ENCODE results near the gene SNAPC4. TPM values are rescaled to one million over a fixed set of nuclear protein-coding genes. Genes with fewer than 3 reads are reported as not detected.
"Not testable (repeated sequence)": the region's sequence is repeated elsewhere in the genome, so short reads cannot be mapped to it uniquely, and the experiment has no call there.

Gene SNAPC4
- total RNA-seq, 3 donors from 2014 or later: 7.4 to 7.6 (median 7.6) TPM

DNA sequence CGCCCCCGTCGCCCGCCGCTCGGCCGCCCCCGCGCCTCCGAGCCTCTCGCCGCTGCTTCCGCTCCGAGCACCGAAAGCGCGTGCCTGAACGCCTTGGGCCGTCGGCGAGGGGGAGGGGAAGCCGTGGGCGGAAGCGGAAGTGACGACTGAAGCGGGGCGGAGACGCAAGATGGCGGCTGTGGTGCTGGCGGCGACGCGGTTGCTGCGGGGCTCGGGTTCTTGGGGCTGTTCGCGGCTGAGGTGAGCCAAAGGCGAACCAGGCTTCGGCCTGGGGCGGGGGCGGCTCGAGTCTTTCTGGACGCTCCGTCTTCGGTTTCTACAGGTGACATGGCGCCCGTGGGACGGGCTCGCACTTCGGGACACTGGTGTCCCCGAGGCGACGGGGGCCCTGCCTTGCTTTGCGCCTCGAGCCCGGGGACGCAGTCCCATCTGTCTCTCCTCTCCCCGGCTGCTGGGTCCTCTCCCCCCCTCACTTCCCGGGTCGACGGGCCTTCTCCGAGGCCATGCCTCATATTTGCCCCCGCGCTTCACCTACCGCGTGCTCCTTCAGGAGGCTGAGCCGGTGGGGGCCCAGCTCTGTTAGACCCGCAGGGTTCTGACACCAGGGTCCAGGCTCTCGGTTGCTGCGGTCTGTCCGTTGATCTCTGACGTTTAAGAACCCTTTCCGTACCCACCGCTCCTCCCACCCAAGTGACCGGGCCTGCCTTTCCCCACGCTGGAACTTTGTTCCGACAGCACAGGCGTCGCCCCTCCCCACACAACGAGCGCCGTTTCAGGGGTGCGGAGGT, 10.7 kb upstream of the SNAPC4 start, which contains the start of the genes ENTR1 and PMPCA:
TSS of gene ENTR1 (minus strand) at position 115 of the 788 bp plus-strand sequence. CDS start 217 bp downstream, outside the sequence.
TSS of gene PMPCA (plus strand) at position 159 of the 788 bp plus-strand sequence. CDS start at position 170, 11 bp downstream.
- DNase-seq (peak; percentile 96 to 97 (median 96)), ATAC-seq (peak; percentile 97)
- Histone ChIP-seq H3K9me3 (no peaks in the 10 kb centered on the region), H3K4me3 (peak within 1 kb of the TSS; percentile 96), H3K36me3 (ENCODE audit: low read depth) (peaks cover 7% of the 10 kb centered on the region), H3K4me1 (ENCODE audit: low read depth) (peaks cover 16% of the 10 kb centered on the region)
- intact Hi-C loops (cut with DNase I, micrococcal nuclease): no loop called here
- TF ChIP-seq, protein P1, sequence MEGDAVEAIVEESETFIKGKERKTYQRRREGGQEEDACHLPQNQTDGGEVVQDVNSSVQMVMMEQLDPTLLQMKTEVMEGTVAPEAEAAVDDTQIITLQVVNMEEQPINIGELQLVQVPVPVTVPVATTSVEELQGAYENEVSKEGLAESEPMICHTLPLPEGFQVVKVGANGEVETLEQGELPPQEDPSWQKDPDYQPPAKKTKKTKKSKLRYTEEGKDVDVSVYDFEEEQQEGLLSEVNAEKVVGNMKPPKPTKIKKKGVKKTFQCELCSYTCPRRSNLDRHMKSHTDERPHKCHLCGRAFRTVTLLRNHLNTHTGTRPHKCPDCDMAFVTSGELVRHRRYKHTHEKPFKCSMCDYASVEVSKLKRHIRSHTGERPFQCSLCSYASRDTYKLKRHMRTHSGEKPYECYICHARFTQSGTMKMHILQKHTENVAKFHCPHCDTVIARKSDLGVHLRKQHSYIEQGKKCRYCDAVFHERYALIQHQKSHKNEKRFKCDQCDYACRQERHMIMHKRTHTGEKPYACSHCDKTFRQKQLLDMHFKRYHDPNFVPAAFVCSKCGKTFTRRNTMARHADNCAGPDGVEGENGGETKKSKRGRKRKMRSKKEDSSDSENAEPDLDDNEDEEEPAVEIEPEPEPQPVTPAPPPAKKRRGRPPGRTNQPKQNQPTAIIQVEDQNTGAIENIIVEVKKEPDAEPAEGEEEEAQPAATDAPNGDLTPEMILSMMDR (IDR thresholded peaks at IDR 0.05): no peak

DNA sequence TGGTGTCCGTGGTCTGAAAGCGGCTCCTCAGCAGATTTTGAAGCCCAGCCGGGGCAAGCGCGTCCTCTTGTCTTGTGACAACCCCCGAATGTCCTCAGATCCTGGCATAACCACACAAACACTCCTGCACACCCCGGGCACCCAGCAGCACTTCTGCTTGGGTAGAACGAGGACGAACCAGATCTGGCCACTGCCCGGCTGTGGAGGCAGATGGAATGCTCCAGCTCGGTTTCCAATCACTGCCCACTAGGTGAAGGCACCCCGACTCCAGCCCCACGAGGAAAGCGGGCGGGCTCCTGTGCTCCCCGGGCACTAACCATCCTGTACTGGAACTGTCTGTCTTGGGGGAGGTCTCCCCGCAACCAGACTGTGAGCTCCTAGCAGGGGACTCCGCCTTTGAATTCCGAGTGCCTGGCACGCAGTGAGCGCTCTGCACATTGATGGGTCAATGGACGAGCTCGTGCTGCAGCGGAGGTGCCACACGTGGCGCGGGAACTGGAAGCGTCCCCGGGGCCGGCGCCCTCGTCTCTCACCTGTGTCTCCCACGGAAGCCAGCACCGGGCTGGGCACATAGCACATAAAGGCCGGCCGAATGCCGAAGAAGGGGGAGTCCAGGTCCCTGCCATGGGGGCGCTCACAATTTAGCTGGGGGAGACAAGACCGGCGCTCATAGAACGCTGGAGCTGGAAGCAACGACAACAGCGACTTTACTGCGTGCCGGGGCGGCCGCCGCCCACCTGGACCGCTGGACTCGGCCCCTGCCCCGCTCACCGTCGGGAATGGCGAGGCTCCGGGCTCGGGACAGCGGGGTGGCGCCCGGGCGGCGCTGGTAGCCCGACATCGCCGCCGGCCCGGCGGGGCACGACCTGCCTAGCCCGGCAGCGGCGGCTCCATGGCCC, 9.8 kb upstream of the SNAPC4 start:
- Histone ChIP-seq H3K4me1 (ENCODE audit: low read depth) (peaks cover 16% of the 10 kb centered on the region), H3K36me3 (ENCODE audit: low read depth) (peaks cover 7% of the 10 kb centered on the region), H3K9me3 (no peaks in the 10 kb centered on the region), H3K4me3 (peak overlapping the region; percentile 96)
- DNase-seq: peak in 2 of 3 donors; percentile 45 to 63
- TF ChIP-seq, protein P1 (IDR thresholded peaks at IDR 0.05): no peak
- intact Hi-C loops (cut with DNase I, micrococcal nuclease): no loop called here
- ATAC-seq: peak; percentile 58

DNA sequence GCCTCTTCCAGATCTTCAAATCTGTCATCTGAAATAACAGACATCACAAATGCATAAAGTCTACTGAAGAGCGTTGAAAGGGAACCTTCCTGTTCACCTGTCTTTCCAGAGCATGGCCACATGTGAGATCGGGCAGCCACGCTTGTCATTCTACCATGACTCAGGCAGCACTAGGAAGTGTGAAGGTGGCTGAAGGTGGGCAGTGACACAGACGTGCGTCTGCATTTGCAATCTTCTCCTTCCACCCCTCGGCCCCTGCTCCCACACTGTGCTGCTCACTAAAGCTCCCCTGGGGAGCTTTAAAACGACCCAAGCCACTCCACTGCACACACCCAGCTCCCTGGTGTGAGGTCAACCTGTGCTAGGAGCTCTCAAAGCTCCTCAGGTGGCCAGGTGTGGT, 7.9 kb upstream of the SNAPC4 start:
- Histone ChIP-seq H3K36me3 (ENCODE audit: low read depth) (peaks cover 4% of the 10 kb centered on the region), H3K4me1 (ENCODE audit: low read depth) (peaks cover 22% of the 10 kb centered on the region), H3K4me3 (no peak overlapping the region), H3K9me3 (no peaks in the 10 kb centered on the region)
- DNase-seq: no peak
- TF ChIP-seq, protein P1 (IDR thresholded peaks at IDR 0.05): no peak
- intact Hi-C loops (cut with DNase I, micrococcal nuclease): no loop called here
- ATAC-seq: no peak

DNA sequence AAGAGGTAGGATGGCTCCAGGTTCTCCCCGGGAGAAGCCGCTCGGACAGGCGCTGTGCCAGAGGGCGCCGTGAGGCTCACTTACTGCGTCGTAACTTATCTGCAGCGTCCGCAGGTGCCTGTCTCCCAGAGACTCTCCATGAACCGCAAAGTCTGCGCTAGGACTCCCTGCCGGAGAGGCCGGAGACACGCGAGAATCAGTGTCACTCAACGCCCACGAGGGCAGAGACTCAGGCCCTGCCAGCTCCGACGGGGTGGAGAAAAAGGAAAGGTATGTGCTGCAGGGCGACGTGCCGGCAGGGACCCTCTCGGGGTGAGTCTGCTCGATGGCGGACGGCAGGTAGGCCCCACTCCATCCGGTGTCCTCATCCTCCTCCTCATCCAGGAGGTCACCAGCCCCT, 7.1 kb upstream of the SNAPC4 start:
- ATAC-seq; H3K9me3 ChIP-seq; DNase-seq; intact Hi-C loops (cut with DNase I, micrococcal nuclease); H3K36me3 ChIP-seq (ENCODE audit: low read depth); H3K4me3 ChIP-seq: not testable (repeated sequence)
- peaks cover 22% of the 10 kb centered on the region for H3K4me1 ChIP-seq (ENCODE audit: low read depth)

DNA sequence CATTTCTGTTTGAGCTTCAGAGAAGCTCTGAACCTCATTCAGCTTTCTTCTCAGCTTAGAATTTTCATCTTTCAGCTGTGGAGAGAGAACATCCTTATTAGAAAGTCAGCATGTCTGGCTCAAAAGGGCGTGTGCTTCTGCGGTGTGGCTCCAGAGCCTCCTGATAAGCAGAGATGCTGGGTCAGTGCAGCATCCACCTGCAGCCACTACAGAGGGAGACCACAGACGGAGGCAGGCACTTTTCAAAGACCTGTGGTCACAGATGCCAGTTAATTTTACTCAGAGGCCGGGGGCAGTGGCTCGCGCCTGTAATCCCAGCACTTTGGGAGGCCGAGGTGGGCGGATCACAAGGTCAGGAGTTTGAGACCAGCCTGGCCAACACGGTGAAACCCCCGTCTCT, 5.9 kb upstream of the SNAPC4 start:
- H3K4me3 ChIP-seq; ATAC-seq; DNase-seq; intact Hi-C loops (cut with DNase I, micrococcal nuclease); H3K9me3 ChIP-seq; H3K36me3 ChIP-seq (ENCODE audit: low read depth): not testable (repeated sequence)
- H3K4me1 ChIP-seq (ENCODE audit: low read depth): peaks cover 12% of the 10 kb centered on the region

DNA sequence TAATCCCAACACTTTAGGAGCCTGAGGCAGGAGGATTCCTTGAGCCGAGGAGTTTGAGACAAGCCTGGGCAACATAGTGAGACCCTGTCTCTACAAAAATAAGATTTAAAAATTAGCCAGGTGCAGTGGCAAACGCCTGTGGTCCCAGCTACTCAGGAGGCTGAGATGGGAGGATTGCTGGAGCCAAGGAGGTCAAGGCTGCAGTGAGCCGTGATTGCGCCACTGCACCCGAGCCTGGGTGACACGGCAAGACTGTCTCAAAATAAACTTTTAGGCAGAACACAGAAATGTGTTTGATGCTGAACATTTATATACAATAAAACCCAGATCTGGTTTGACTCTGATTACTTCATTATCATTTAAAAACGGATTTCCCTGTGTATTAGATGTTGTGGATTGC, 5.5 kb upstream of the SNAPC4 start:
- intact Hi-C loops (cut with DNase I, micrococcal nuclease): no loop called here
- no peak for DNase-seq
- peaks cover 4% of the 10 kb centered on the region for H3K36me3 ChIP-seq (ENCODE audit: low read depth)
- TF ChIP-seq, protein P1 (IDR thresholded peaks at IDR 0.05): no peak
- H3K9me3 ChIP-seq: no peaks in the 10 kb centered on the region
- no peak overlapping the region for H3K4me3 ChIP-seq
- no peak for ATAC-seq
- H3K4me1 ChIP-seq (ENCODE audit: low read depth): peaks cover 16% of the 10 kb centered on the region
